Neural cell (in vitro differentiated cells): Measurements from ENCODE around the gene MMP7. TPM values are rescaled to one million over a fixed set of nuclear protein-coding genes. Genes with fewer than 3 reads are reported as not detected.

Source experiments
- H2AFZ ChIP-seq: fragments of 200-600, 300-800 bp; sonication (generic), shearing (Covaris generic); 2 replicates; pipeline ENCODE4 v1.6.0; 2014; ENCODE audit warnings: low read depth, mild to moderate bottlenecking, antibody characterized with exemption, low read length, moderate library complexity
- H3F3A ChIP-seq: fragments of 200-600 bp; shearing (Covaris generic); 2 replicates; pipeline ENCODE4 v1.6.1; 2016; ENCODE audit warnings: mild to moderate bottlenecking, moderate library complexity, mixed read lengths, antibody characterized with exemption, low read length; ENCODE audit not compliant: insufficient read depth, poor library complexity, severe bottlenecking
- H3K27ac ChIP-seq: fragments of 200-600, 300-800 bp; sonication (generic), shearing (Covaris generic); 2 replicates; pipeline ENCODE4 v1.5.1; 2014; ENCODE audit warnings: mild to moderate bottlenecking, low read length, moderate library complexity
- H3K27me3 ChIP-seq: fragments of 300-800, 200-600 bp; sonication (generic), shearing (Covaris generic); 2 replicates; pipeline ENCODE4 v1.6.0; 2014; ENCODE audit warnings: mild to moderate bottlenecking, low read depth, low read length, moderate library complexity; ENCODE audit not compliant: insufficient read depth
- H3K36me3 ChIP-seq: fragments of 300-800, 200-600 bp; sonication (generic), shearing (Covaris generic); 2 replicates; pipeline ENCODE4 v1.5.1; 2014; ENCODE audit warnings: mild to moderate bottlenecking, antibody characterized with exemption, low read length, moderate library complexity; ENCODE audit not compliant: insufficient read depth
- H3K4me2 ChIP-seq: fragments of 300-800, 200-600 bp; sonication (generic), shearing (Covaris generic); 2 replicates; pipeline ENCODE4 v1.6.0; 2014; ENCODE audit warnings: mild to moderate bottlenecking, low read length
- H3K4me3 ChIP-seq: fragments of 300-800, 200-600 bp; sonication (generic), shearing (Covaris generic); 2 replicates; pipeline ENCODE4 v1.5.1; 2014; ENCODE audit warnings: mild to moderate bottlenecking, low read length, moderate library complexity
- H3K79me2 ChIP-seq: fragments of 200-600 bp; shearing (Covaris generic); replicated peaks from 2 replicates; pipeline ENCODE4 v1.6.0; 2014; ENCODE audit warnings: mild to moderate bottlenecking, low read length, moderate library complexity; ENCODE audit not compliant: insufficient read depth
- H3K9ac ChIP-seq: fragments of 300-800, 200-600 bp; sonication (generic), shearing (Covaris generic); 2 replicates; pipeline ENCODE4 v1.6.1; 2016; ENCODE audit warnings: mild to moderate bottlenecking, low read length, mixed read lengths
- H3K9me2 ChIP-seq: fragments of 200-600 bp; shearing (Covaris generic); 2 replicates; pipeline ENCODE4 v1.6.1; 2016; ENCODE audit warnings: mild to moderate bottlenecking, low read length, mixed read lengths; ENCODE audit not compliant: insufficient read depth
- H3K9me3 ChIP-seq: fragments of 200-600, 300-800 bp; sonication (generic), shearing (Covaris generic); 2 replicates; pipeline ENCODE4 v1.6.1; 2016; ENCODE audit warnings: mild to moderate bottlenecking, mixed run types, low read length, moderate library complexity, mixed read lengths
- H4K20me1 ChIP-seq: fragments of 200-600 bp; shearing (Covaris generic); 2 replicates; pipeline ENCODE4 v1.6.1; 2016; ENCODE audit warnings: mild to moderate bottlenecking, mixed run types; ENCODE audit not compliant: insufficient read depth
- EP300 ChIP-seq: fragments of 450-650 bp; conservative IDR thresholded peaks from 2 replicates; pipeline ENCODE4 v1.6.1; 2014; ENCODE audit warnings: antibody characterized with exemption, mild to moderate bottlenecking, moderate library complexity; ENCODE audit not compliant: poor library complexity, severe bottlenecking
- EZH2 ChIP-seq: fragments of 200-600, 300-800 bp; shearing (Covaris generic), sonication (generic); IDR thresholded peaks from 2 replicates; pipeline ENCODE4 v1.6.1; 2014; ENCODE audit warnings: antibody characterized with exemption, low read length, borderline replicate concordance, mild to moderate bottlenecking; ENCODE audit not compliant: insufficient read depth, poor library complexity, severe bottlenecking
- MXI1 ChIP-seq: fragments of 450-650 bp; conservative IDR thresholded peaks from 2 replicates; pipeline ENCODE4 v1.6.1; 2014; ENCODE audit warnings: antibody characterized with exemption, mild to moderate bottlenecking; ENCODE audit not compliant: poor library complexity, severe bottlenecking
- POLR2AphosphoS5 ChIP-seq: IDR thresholded peaks from 2 replicates; pipeline ENCODE4 v1.6.1; 2012
- RAD21 ChIP-seq: fragments of 450-650 bp; conservative IDR thresholded peaks from 2 replicates; pipeline ENCODE4 v1.6.1; 2014; ENCODE audit warnings: antibody characterized with exemption, mild to moderate bottlenecking, moderate library complexity
- SMC3 ChIP-seq: fragments of 450-650 bp; conservative IDR thresholded peaks from 2 replicates; pipeline ENCODE4 v1.6.1; 2014; ENCODE audit warnings: antibody characterized with exemption, mild to moderate bottlenecking, moderate library complexity; ENCODE audit not compliant: poor library complexity
- TAF1 ChIP-seq: IDR thresholded peaks from 2 replicates; pipeline ENCODE4 v1.6.1; 2012; ENCODE audit warnings: low read depth
- polyA plus RNA-seq: library from polyadenylated mRNA; depleted of rRNA; stranded (reverse); fragments of >200 nt; gene quantifications from 2 replicates; pipeline ENCODE4 v1.2.3, GENCODE V29; 2014
- TF ChIP-seq, protein P1 (sequence below): IDR thresholded peaks from 2 replicates; pipeline ENCODE4 v1.6.1; 2012; ENCODE audit warnings: borderline replicate concordance
- TF ChIP-seq, protein P2 (sequence below): fragments of 450-650 bp; IDR thresholded peaks from 2 replicates; pipeline ENCODE4 v1.5.1; 2014; ENCODE audit warnings: antibody characterized with exemption, mild to moderate bottlenecking, moderate library complexity; ENCODE audit not compliant: poor library complexity, severe bottlenecking

Gene MMP7
- polyA plus RNA-seq, 1 donor from 2014 or later = not detected

GRCh38 chr11:102538932-102539331, 8.4 kb upstream of the MMP7 start:
- Histone ChIP-seq H3K27me3 (no peaks in the 10 kb centered on the region), H3K27ac (no peak overlapping the region), H3K9ac (no peak overlapping the region), H2AFZ (no peak overlapping the region), H3K36me3 (no peaks in the 10 kb centered on the region), H3K4me2 (no peak overlapping the region), H3K79me2 (no peaks in the 10 kb centered on the region), H3F3A (no peaks in the 10 kb centered on the region), H3K4me3 (no peak overlapping the region), H3K9me2 (no peaks in the 10 kb centered on the region), H4K20me1 (no peaks in the 10 kb centered on the region), H3K9me3 (no peaks in the 10 kb centered on the region)
- TF ChIP-seq MXI1 (no peak), TAF1 (no peak), RAD21 (no peak)
- TF ChIP-seq, protein P1, sequence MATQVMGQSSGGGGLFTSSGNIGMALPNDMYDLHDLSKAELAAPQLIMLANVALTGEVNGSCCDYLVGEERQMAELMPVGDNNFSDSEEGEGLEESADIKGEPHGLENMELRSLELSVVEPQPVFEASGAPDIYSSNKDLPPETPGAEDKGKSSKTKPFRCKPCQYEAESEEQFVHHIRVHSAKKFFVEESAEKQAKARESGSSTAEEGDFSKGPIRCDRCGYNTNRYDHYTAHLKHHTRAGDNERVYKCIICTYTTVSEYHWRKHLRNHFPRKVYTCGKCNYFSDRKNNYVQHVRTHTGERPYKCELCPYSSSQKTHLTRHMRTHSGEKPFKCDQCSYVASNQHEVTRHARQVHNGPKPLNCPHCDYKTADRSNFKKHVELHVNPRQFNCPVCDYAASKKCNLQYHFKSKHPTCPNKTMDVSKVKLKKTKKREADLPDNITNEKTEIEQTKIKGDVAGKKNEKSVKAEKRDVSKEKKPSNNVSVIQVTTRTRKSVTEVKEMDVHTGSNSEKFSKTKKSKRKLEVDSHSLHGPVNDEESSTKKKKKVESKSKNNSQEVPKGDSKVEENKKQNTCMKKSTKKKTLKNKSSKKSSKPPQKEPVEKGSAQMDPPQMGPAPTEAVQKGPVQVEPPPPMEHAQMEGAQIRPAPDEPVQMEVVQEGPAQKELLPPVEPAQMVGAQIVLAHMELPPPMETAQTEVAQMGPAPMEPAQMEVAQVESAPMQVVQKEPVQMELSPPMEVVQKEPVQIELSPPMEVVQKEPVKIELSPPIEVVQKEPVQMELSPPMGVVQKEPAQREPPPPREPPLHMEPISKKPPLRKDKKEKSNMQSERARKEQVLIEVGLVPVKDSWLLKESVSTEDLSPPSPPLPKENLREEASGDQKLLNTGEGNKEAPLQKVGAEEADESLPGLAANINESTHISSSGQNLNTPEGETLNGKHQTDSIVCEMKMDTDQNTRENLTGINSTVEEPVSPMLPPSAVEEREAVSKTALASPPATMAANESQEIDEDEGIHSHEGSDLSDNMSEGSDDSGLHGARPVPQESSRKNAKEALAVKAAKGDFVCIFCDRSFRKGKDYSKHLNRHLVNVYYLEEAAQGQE = no peak
- TF ChIP-seq, protein P2, sequence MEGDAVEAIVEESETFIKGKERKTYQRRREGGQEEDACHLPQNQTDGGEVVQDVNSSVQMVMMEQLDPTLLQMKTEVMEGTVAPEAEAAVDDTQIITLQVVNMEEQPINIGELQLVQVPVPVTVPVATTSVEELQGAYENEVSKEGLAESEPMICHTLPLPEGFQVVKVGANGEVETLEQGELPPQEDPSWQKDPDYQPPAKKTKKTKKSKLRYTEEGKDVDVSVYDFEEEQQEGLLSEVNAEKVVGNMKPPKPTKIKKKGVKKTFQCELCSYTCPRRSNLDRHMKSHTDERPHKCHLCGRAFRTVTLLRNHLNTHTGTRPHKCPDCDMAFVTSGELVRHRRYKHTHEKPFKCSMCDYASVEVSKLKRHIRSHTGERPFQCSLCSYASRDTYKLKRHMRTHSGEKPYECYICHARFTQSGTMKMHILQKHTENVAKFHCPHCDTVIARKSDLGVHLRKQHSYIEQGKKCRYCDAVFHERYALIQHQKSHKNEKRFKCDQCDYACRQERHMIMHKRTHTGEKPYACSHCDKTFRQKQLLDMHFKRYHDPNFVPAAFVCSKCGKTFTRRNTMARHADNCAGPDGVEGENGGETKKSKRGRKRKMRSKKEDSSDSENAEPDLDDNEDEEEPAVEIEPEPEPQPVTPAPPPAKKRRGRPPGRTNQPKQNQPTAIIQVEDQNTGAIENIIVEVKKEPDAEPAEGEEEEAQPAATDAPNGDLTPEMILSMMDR = no peak

DNA sequence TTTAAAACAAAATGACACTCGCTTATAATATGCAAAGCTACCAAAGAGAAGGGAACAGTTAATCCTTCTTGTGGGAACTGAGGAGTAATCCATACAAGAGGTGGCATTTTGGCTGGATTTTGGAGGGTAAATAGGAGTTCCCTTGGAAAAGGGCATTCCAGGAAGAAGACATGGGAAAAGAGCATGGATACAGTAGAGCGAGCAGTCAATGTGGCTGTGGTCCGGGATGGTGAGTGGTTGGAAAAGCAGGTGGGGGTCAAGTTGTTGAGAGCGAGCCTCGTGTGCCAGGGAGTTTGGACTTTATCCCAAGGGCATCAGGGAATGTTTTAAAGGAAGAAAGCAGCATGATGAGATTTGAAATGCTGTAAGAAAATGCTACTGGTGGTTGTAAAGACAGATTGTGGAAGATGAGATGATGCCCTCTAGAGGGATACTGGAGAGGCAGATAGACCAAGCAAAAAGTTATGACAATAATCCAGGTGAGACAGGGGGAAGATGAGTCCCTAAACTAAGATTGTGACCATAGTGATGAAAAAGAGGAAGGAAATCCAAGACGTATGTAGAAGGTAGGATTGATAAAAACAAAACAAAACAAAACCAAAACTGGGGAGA, 3.8 kb upstream of the MMP7 start:
- Histone ChIP-seq H4K20me1 (no peaks in the 10 kb centered on the region), H3K9me3 (no peaks in the 10 kb centered on the region), H3K4me2 (no peak overlapping the region), H3K9me2 (no peaks in the 10 kb centered on the region), H3K27ac (no peak overlapping the region), H2AFZ (no peak overlapping the region), H3K4me3 (no peak overlapping the region), H3K9ac (no peak overlapping the region), H3K36me3 (no peaks in the 10 kb centered on the region), H3K79me2 (no peaks in the 10 kb centered on the region), H3K27me3 (no peaks in the 10 kb centered on the region), H3F3A (no peaks in the 10 kb centered on the region)
- TF ChIP-seq POLR2AphosphoS5 = no peak
- TF ChIP-seq, protein P2 = no peak
- TF ChIP-seq EP300 = no peak
- TF ChIP-seq MXI1 = no peak
- no peak for TF ChIP-seq RAD21
- TF ChIP-seq EZH2 = no peak
- TF ChIP-seq TAF1 = no peak
- TF ChIP-seq, protein P1 = no peak
- TF ChIP-seq SMC3 = no peak
